Measurements from ENCODE around the gene FLNA.
A peak's percentile ranks its signal among the peaks of the same experiment; 100 is the strongest.

GRCh38 chrX:154368630-154369448, 5.6 kb downstream of the FLNA start:
- no peak for TF ChIP-seq POLR2A (IDR thresholded peaks at IDR 0.05)
- TF ChIP-seq, protein P1, sequence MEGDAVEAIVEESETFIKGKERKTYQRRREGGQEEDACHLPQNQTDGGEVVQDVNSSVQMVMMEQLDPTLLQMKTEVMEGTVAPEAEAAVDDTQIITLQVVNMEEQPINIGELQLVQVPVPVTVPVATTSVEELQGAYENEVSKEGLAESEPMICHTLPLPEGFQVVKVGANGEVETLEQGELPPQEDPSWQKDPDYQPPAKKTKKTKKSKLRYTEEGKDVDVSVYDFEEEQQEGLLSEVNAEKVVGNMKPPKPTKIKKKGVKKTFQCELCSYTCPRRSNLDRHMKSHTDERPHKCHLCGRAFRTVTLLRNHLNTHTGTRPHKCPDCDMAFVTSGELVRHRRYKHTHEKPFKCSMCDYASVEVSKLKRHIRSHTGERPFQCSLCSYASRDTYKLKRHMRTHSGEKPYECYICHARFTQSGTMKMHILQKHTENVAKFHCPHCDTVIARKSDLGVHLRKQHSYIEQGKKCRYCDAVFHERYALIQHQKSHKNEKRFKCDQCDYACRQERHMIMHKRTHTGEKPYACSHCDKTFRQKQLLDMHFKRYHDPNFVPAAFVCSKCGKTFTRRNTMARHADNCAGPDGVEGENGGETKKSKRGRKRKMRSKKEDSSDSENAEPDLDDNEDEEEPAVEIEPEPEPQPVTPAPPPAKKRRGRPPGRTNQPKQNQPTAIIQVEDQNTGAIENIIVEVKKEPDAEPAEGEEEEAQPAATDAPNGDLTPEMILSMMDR (IDR thresholded peaks at IDR 0.05), result no peak
- TF ChIP-seq POLR2AphosphoS5 (IDR thresholded peaks at IDR 0.05), result peak in 2 of 3 donors; percentile 25 to 41

Data from breast epithelium (tissue), 3 donors.